HG03378 (cell line): ENCODE measurements around the gene FSIP1.
A peak's percentile ranks its signal among the peaks of the same experiment; 100 is the strongest.

Experiments used
- ATAC-seq: cut with Tn5 transposase; IDR thresholded peaks from one replicate; pipeline ENCODE4 v1.9.1; 2021; ENCODE audit warnings: mild to moderate bottlenecking, moderate library complexity; ENCODE audit not compliant: unreplicated experiment

FSIP1 gene

DNA sequence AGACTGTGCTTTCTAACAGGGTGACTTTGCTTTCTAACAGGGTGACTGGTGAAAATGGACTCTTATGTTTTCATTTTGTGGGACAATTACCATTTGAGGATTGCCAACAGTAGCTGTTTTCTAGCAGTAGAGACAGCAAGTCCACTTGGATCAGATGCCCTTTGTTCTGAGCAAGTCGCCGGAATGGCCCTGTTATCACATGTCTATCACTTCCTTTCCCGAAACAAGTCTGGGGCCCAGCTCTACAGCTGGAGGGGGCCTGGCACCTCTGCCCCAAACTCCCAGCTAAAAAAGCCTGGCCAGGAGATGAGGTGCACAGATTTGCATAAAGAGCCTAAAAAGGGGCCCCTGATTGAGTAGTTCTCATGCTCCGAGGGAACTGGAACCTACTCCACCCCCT is 157.2 kb downstream of the FSIP1 start:
- no peak for ATAC-seq

DNA sequence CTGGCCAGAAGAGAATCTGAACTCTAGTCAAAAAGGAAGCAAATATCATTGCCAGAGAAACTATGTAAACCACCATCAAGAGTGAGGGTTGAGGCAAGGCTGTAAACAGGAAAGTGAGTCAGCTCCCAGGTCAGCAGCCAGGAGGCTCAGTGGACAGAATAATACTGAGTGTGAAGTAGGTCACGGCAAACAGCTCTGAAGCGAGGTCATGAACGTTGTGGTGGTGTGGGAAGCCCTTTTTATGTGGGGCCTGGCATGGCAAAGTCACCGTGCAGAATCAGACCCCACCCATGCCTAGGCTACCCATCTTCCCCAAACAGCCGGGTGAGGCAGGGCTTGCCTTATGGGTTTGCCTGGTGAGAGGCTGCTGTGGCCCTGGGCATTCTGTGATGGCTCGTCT is 157.8 kb downstream of the FSIP1 start:
- ATAC-seq = no peak

DNA sequence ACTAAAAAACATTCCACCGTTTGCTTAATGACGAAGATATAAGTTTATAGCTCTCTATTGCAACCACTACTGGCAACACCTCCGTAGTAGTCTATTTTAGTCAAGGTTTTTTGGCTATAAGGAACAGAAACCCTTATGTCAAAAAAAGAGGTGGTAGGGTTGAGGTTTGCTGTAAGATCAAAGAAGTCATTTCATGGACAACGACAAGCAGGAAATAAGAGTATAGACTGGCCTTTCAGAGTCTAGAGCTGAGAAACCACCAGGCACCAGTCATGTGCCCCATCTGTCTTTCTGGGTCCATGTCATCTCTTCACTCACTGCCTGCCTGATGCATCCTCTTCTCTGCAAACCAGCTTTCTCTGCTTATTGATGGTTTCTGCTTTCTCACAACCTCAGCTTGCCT is 159.1 kb downstream of the FSIP1 start:
- peak; percentile 91 for ATAC-seq

DNA sequence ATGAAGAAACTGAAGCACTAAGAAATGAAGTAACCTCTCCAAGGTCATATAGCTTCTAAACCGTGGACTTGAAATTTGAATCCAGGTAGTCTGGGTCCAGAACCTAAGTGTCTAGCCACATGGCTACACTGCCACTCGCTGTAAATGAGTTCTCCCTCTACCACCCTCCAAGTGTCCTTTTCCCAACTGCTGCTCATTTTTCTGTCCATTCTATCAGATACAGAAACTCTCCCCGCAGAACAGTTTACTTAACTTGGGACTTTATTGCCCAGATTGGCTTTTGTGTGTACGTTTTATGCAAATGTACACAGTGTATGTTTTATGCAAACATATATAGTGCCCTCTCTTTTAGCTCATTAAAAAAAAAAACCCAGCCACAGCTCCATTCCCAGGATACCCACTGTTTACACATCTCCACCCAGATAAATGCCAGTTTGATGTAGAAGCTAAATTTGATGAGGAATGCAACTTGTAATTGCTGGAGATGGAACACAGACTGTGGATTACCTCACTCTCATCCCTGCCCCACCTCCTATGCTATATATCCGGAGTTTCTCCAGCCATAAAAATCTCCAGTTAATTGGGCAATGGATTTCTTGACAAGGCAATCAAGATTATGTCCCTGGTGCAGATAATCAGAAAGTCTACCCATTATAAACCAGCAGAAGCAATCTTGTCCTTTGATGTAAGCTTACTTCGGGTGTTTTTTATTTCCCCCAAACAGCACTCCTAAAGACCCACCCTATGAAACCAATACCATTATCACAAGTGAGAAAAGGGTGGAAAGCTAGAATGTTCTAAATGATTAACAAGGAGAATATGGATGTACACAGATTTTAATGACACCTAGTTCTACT is 159.8 kb downstream of the FSIP1 start:
- peak; percentile 5 for ATAC-seq

DNA sequence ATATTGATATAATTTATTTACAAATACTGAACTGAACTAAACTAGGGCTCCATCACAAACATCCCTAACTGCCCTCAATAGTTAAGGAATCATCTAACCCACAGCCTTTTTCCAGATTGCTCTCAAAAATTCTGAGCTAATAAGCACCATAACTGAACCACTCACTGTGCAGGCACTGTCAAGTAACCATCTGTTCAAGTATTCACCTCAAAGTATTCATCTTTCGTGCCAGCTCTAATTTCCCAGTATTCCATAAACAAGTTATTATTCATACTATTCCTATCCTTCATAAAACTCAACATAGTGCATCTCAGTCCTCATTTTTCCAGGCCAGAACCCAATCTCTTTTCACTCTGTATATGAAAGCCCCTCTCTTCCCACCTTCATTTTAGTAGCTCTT is 160.7 kb downstream of the FSIP1 start:
- no peak for ATAC-seq

DNA sequence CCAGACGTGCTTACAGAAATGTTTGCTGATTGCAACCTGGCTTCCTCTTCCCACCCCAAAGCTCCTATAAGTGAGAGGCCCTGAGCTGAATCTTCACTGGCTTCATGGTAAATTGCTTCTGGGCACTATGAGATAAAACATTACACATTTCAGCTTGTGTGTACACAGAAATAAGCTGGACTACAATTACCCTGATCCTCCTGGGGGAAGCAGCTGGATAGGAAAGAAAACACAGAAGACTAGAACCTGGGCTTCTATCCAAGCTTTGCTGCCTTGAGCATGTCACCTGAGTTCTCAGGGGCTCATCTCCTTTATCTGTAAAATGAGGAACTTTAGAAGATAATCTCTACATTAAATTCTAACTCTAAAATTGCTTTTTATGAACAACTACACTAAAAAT is 161.4 kb downstream of the FSIP1 start:
- no peak for ATAC-seq

DNA sequence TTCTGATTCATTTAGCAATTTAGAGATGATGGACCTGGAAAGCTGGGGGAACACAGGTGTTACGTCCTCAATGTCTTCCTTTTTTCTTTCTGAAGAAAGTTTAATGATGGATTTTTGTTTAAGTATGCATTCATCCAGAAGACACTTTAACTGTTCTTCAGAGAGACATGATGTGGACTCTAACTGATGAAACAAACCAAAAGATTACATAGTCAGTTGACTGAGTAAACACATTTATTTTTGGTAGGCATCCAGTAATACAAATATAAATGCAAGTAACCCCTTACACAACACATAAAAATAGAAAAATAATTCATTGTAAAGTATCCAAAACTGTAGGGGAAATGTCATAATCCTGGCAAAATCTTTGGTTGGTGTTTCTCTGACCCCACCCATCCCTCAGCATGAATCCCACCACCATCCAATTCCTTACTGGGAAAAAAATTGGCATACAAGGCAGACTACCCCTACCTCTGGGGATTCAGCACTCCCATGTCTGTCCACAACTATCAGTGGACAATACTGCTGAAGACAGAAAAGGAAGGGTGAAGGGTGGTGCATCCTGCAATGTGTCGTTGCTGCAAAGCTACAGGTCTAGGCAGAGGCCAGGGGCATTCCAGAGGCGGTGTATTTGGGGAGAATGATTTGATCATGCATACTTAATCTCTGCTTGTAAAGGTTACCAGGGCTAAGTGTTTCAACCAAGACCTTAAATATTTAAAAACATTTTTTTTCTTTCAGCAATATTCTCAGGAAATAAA is 164.4 kb downstream of the FSIP1 start:
- ATAC-seq = no peak

DNA sequence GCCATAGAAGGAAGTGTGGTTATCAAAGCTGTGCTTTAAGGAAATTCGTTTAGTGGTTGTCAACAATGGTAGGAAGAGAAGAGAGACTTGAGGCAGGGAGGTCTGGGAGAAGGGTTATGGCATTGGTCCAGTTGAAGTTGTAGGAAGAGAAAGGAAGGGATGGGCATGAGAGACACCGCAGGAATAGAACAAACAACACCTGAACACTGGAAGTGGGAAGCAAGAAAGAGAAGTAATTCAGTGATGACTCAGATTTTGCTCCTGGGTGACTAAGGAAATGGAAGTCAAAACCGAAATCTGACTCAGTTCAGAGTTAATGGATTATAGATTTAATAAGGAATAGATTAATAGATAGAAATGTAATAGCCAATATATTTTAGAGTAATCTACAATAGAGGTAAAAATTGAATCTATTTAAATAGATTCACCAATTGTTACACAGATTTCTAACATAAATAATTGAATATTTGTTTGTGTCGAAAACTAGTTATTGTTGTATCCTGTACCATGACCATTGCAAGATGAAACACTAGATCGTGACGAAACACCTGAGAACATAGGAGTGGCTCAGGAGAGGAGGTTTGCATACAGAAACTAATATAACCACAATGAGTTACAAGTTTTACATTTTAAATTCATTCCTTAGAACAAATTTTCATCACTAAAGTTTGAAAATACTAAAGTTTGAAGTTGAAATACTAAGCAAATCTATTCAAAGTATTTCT is 165.7 kb downstream of the FSIP1 start:
- no peak for ATAC-seq

DNA sequence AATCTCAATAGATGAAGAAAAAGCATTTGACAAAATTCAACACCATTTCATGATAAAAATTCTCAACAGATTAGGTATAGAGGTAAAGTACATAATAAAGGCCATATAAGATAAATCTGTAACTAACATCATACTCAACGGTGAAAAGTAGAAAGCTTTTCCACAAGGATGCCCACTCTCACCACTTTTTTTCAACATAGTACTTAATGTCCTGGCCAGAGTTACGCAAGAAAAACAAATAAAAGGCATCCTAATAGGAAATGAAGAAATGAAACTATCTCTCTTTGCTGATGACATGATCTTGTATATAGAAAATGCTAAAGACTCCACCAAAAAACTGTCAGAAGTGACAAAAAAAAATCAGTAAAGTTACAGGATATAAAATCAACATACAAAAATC is 168.8 kb downstream of the FSIP1 start:
- no peak for ATAC-seq

DNA sequence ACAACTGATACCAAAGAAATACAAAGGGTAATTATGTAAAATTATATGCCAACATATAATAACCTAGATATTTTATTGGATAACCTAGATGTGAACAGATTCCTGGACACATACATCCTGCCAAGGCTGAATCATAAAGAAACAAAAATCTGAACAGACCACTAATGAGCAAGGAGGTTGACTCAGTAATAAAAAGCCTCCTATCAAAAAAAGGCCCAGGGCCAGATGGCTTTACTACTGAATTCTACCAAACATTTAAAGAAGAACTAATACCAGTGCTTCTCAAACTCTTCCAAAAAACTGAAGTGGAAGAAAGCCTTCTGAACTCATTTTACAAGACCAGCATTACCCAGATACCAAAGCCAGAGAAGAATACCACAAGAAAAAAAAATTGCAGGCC is 169.4 kb downstream of the FSIP1 start:
- ATAC-seq = no peak

DNA sequence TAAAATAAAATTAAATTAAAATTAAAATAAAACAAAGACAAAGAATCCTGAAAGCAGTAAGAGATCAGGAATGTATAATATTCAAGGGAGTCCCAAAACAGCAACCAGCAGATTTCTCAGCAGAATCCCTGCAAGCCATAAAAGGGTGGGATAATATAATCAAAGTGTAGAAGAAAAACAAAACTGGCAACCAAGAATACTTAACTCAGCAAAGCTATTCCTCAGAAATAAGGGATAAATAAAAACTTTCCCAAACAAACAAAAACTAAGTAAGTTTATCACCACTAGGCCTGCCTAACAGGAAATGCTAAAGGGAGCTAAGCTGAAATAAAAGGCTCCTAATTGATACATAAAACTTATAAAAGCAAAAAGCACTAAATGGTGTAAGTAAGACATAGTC is 172.0 kb downstream of the FSIP1 start:
- ATAC-seq = no peak

DNA sequence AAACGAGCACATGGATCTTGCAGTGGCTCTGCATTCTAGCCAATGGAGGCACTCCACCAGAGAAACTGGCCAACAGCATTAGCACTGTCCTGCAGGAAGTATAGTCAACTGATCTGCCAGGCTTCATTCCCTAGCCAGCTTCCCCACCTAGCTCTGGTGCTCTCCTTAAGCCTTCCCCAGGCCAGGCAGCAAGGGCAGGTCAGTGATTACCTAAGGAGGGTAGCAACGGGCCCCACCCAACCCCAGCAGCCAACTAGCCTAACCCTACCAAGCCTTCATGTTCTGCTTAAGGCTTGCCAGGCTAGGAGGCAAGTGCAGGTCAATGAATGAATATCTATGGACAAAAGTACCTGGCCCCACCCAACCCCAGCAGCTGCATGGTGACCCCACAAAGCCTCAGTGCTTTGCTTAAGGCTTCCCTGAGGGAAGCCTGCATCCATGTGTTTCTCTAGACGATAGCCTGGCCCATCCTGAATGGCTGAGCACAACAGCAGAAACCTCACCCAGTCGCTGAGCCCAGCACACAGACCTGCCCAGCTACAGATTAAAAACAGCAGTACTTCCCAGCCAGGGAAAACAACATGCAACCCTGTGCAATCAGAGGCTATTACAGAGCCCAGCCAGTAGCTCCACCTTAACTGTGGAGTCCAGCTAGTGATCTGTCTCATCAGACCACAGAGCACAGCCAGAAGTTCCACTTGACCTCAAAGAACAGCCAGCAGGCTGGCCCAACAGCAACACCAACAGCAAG is 173.3 kb downstream of the FSIP1 start:
- ATAC-seq = no peak

DNA sequence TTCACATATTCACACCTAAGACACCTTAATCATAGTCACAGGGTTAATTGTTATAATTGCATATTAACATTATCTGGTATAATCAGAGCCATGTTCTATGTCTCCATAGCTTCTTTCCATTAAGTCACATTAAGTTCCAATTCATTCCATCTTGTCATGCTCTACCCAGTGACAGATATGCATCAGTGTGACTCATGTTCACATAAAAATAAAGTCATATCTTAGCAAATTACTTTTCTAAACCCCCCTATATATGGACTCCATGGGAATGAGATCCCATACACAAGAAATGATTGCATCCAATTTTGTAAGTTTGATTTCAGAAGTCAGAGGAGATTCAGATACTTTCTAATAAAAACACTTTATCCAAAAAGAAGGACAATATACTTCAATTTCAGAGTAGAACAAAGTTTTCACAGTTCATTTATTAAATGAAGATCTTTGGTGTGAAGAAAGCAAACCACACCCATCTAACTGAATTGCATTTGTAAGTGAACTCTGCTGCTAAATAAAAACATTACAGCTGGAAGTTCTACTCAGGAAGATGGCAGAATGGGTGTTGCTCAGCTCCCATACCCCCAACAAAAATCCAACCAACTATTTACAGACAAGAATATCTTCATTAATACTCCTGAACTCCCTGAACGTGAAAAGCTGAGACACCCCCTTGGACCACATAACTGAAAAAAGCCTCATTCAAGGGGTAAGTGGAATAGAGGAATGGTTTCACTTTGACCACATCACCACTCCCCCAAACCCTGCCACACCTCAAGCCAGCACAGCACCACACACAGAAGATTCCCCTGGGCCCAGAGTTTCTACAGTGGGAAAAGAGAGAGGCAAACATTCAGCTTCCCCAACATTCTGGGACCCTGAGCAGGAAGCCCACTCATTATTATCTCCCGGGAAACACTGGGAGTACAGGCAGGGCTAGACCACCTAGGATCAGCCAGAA is 174.2 kb downstream of the FSIP1 start:
- no peak for ATAC-seq

DNA sequence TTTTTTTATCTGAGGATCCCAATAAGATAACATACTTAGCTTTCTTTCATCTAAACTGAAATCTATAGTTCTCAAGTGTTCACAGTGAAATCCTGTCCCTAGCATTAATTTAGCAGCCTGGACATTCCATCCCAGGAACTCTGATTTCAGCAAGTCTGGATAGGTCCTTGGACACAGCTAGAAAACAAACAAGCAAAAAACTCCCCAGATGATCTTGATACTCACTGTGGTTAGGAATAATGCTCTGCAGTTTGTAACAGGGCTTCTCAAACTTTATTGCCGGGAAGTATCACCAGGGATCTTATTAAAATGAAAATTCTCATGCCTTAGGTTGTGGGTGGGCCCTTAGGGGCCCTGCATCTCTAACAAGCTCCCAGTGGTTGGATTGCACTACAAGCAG is 177.5 kb downstream of the FSIP1 start:
- ATAC-seq = no peak

DNA sequence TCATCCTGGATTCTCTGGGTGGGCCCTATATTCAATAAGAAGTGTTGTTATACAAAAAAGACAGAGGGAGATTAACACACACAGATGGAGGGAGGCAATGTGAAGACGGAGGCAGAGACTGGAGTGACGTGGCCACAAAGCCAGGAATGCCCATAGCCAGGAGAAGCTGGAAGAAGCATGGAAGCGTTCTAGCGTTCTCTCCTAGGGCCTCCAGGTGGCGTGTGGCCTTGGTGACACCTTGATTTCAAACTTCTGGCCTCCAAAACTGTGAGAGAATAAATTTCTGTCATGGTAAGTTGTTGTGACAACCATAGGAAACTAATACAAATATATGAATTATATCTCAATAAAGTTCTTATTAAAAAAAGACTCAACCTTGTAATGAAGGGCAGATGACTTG is 180.5 kb downstream of the FSIP1 start:
- ATAC-seq = no peak

DNA sequence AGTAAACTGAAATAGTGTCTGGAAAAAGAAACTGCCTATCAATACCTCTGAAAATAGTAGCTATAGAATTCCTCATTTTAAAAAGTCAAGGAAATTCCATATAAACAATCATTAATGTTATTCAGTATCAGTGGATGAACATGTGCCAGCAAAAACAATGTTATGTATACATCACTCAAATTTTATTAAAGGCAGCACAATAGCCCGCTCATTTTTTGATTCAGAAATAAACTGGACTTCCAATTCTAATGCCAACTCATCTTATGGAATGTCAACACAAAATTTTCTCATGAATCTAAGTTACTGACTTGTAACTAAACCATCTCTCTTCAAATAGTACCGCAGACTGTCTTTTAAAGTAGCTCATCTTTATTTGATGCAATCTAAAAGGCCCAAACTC is 182.8 kb downstream of the FSIP1 start:
- no peak for ATAC-seq

DNA sequence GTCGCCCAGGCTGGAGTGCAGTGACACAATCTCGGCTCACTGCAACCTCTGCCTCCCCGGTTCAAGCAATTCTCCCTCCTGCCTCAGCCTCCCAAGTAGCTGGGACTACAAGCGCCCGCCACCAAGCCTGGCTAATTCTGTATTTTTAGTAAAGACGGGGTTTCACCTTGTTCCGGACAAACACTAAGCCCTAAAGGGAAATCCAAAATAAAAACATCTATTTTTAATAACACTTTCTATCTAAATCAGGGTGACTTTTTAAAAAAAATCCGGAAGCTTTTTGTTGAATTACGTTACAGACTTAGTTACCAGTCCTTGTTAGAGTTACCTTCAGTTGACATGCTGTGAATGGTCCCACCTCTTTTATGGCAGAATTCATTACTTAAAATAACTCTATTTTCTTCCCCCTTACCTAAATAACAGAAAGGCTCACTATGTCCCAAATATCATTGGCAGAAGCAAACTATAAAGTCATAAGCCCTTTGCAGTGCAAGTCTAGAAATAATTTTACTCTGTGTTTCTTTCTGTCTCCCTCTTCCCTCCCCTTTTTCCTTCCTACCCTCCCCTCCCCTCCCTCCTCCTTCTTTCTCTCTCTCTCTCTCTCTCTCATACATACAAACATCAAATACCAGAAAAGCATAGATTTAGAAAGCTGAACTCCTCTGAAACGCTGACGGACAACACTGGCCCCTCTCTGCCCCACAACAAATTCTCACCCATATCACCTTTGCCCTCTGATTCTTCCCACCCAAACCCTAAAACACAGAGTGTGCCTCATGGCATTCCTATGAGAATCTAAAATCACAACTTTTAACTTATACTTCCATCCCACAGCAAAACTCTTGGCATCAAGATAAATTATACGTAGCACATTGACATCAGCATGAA is 183.4 kb downstream of the FSIP1 start:
- ATAC-seq = no peak

DNA sequence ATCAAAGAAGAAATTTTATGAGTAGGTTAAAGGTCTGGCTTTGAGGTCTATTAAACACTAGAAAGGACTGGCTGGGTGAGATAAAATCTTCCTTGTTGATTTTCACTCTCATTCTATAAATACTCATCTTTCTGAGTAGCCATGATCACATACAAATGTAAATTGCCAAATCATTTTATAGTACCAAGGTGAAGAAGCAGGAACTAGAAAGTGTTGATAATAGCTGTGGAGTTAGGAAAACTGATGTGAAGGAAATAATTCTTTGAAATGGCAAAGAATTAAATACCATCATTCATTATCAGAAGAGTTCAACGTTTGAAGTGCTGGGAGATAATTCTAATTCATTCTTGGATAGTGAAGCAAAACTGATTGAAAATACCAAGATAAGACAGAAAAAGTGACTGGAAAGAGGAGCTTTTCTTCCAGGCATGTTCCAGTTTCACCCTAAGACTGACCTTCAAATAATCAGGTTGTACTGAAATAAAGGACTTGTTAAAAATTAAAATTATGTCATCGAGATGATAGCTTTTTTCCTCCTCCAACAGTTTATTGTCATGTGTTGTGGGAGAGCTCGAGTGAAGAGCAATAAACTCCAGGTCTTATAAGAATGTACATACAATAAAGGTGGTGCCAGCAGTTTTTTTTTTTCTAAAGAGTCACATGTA is 184.3 kb downstream of the FSIP1 start:
- ATAC-seq = no peak
